ENCODE measurements around the gene DGKA.
A peak's percentile ranks its signal among the peaks of the same experiment; 100 is the strongest.
"Not testable (repeated sequence)": the region's sequence is repeated elsewhere in the genome, so short reads cannot be mapped to it uniquely, and the experiment has no call there.

DGKA gene

DNA sequence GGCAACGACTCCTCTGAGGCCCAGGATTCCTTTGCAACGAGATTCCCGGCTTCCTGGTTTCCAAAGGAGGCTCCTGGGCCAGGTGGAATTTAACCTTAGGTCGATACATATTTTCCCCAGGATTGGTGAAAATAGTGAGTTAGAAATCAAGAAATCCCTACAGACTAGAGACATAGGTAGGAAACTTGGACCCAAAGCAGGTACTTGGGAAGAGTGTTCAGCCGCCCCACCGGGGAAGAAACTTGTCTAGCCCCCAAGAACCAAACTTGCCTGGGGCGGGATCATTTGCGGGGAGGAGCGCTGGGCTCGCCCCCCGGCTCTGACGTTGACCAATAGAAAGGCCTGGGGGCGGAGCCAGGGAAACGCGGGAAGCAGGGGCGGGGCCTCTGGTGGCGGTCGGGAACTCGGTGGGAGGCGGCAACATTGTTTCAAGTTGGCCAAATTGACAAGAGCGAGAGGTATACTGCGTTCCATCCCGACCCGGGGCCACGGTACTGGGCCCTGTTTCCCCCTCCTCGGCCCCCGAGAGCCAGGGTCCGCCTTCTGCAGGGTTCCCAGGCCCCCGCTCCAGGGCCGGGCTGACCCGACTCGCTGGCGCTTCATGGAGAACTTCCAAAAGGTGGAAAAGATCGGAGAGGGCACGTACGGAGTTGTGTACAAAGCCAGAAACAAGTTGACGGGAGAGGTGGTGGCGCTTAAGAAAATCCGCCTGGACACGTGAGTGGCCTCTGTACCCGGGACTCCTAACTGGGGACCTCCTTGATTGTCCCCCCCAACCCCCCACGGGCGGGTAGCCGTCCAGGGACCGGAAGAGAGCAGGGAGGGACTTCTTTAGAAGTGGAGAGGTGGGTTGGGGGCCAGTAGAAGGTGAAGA, 35.7 kb downstream of the DGKA start, which contains the start of gene CDK2:
Gene CDK2, plus strand, starts transcription at position 423 of the 874 bp plus-strand sequence. Its CDS starts 179 bp downstream, at position 602.
- peak within 1 kb of the TSS; percentile 73 for H3K4me3 ChIP-seq (ENCODE audit: low read depth, low read length)

DNA sequence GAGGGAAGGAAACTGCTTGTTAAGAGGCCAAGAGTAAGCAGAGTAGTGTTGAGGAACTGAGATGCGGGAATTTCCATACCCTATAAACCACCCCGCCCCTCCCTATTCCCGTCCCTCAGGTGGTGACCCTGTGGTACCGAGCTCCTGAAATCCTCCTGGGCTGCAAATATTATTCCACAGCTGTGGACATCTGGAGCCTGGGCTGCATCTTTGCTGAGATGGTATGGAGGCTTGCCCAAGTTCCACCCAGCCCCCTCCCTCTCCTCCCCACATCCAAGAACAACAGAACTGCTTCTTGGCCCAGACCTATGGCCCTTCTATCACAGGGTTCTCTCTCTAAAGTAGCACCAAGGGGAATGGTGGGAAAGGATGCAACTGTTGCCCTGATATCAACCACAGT, 38.4 kb downstream of the DGKA start:
- no peak overlapping the region for H3K4me3 ChIP-seq (ENCODE audit: low read depth, low read length)

DNA sequence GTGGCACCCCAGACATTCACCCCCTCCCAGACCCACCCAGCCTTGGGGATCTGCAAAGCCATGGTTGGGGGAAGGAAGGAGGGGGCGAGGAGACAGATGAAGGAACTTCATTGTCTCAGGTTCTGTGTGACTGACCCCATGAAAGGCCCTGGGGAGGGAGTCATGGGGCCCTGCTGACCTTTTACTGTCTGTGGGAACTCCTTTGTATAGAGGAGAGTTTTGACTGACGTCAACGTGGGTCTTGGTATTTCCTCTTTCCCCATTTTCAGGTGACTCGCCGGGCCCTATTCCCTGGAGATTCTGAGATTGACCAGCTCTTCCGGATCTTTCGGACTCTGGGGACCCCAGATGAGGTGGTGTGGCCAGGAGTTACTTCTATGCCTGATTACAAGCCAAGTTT, 39.8 kb downstream of the DGKA start:
- no peak overlapping the region for H3K4me3 ChIP-seq (ENCODE audit: low read depth, low read length)

DNA sequence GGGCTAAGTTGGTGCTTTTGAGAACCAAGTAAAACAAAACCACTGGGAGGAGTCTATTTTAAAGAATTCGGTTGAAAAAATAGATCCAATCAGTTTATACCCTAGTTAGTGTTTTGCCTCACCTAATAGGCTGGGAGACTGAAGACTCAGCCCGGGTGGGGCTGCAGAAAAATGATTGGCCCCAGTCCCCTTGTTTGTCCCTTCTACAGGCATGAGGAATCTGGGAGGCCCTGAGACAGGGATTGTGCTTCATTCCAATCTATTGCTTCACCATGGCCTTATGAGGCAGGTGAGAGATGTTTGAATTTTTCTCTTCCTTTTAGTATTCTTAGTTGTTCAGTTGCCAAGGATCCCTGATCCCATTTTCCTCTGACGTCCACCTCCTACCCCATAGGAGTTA, 41.1 kb downstream of the DGKA start:
- no peak overlapping the region for H3K4me3 ChIP-seq (ENCODE audit: low read depth, low read length)

DNA sequence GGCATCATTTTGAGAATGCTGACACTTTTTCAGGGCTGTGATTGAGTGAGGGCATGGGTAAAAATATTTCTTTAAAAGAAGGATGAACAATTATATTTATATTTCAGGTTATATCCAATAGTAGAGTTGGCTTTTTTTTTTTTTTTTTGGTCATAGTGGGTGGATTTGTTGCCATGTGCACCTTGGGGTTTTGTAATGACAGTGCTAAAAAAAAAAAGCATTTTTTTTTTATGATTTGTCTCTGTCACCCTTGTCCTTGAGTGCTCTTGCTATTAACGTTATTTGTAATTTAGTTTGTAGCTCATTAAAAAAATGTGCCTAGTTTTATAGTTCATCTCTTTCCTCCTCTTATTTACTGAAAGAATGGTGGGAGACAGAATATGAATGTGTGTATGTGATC, 41.5 kb downstream of the DGKA start:
- no peak overlapping the region for H3K4me3 ChIP-seq (ENCODE audit: low read depth, low read length)

DNA sequence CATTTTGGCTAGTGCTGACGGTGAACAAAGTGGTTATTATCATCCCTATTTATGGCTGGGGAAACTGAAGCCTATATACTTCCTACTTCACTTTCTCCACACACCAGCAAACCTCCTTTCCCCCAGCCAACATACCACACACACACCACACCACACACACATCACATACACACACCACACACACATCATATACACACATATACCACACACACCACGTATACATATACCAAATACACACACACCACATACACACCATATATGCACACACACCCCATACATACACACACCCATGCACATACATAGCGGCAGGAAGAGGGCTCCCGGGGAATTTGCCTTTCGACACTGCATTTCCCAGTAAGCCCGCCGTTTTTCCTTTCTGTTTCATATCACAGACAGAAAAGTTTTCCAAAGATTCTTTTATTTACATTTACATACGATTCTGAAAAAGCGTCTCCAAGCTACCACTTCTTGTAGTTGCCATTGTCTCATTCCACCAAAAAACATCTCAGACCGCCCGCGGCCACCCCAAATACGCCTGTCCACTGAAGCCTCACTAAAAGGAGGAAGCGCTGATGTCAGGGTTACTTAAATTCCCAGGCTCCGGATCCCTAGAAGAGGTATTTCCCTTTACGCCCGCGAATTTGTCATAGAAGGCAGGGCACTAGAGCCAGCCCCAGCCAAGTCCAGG, 42.1 kb downstream of the DGKA start:
- H3K4me3 ChIP-seq (ENCODE audit: low read depth, low read length), result peak overlapping the region; percentile 2

DNA sequence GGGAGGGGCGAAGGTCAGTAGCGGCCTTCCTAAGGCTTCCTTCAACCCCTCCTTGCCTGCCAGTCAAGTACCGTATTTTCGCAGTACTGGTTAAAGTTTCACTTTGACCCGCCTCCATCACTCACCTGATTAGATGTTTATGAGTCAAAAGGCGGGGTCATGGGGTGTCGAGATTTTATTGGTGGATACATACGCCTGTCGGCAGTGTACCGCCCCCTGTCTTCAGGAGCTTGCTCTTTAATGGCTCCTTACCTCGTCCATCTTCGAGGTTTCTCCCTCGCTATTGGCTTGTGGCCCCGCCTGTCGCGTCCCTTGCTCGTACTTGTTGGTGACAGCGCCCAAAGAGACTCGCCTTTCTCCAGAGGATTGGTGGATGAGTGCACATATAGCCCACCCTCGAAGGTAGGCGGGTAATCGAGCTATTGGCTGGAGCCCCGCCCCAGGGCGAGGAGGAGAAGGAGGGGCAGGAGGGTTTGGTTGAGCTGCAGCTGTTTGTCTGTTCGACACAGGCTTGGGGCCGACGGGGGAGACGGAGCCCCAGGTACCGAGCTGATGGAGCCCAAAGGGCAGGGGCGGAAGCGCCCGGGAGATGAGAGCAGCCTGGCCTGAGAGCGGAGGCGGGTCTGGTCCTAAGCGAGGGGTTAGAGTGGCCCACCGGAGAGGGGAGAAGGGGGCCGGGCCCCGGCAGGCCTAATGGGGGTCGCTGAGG, 42.8 kb downstream of the DGKA start, which contains the start of gene RAB5B:
Gene RAB5B, plus strand, starts transcription at position 480 of the 709 bp plus-strand sequence. CDS start 12,883 bp downstream, outside the sequence.
- peak within 1 kb of the TSS; percentile 81 for H3K4me3 ChIP-seq (ENCODE audit: low read depth, low read length)

DNA sequence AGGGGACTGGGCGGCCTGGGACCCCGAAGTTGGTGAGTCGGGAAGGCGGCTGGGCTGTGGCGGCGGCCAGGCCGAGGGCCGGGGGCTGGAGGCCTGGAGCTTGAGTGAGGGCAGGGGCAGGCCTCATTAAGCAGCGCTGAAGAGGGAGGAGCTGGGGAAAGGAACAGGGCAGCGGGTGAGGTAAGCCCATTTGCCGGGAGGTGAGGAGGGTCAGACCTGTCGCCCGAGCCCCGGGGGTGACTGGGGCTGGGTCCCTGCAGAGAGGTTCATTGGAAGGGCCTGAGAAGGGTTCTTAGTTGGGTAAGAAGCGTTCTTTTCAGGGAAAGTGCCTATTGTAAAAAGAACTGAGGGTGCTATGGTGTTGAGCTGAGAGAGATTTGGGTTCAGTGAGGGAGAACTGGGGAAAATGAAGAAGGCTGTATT, 43.4 kb downstream of the DGKA start:
- H3K4me3 ChIP-seq (ENCODE audit: low read depth, low read length), result peak overlapping the region; percentile 81

DNA sequence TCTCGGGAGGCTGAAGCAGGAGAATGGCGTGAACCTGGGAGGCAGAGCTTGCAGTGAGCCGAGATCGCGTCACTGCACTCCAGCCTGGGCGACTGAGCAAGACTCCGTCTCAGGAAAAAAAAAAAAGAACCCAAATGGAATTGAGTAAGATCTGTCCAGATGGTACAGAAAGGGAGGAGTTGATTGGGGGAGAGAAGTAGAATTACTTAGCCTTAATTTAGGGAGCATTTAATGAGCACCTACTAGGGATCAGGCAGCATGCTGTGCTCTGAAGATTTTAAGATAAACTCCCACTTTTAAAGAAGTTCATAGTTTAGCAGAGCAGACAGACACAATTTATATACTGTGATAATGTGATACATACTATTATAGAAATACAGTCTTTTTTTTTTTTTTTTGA, 47.4 kb downstream of the DGKA start:
- H3K4me3 ChIP-seq (ENCODE audit: low read depth, low read length), result no peak overlapping the region

GRCh38 chr12:55979069-55979468, 48.1 kb downstream of the DGKA start:
- H3K4me3 ChIP-seq (ENCODE audit: low read depth, low read length), result no peak overlapping the region

DNA sequence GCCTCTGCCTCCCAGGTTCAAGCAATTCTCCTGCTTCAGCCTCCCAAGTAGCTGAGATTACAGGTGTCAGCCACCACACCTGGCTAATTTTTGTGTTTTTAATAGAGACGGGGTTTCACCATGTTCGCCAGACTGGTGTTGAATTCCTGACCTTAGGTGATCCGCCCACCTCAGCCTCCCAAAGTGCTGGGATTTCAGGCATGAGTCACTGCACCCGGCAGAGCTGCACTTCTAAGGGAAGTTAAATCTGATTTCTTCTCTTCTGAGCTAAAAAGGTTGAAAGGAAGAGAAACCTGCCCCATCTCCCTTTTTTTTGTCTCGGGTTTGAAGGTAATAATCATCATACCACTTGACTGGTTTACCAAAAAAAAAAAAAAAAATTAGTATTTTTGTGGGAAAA, 50.9 kb downstream of the DGKA start:
- not testable (repeated sequence) for H3K4me3 ChIP-seq (ENCODE audit: low read depth, low read length)

- H3K4me3 ChIP-seq (ENCODE audit: low read depth, low read length), result no peak overlapping the region
Measured at GRCh38 chr12:55982319-55982936, 51.5 kb downstream of the DGKA start.

DNA sequence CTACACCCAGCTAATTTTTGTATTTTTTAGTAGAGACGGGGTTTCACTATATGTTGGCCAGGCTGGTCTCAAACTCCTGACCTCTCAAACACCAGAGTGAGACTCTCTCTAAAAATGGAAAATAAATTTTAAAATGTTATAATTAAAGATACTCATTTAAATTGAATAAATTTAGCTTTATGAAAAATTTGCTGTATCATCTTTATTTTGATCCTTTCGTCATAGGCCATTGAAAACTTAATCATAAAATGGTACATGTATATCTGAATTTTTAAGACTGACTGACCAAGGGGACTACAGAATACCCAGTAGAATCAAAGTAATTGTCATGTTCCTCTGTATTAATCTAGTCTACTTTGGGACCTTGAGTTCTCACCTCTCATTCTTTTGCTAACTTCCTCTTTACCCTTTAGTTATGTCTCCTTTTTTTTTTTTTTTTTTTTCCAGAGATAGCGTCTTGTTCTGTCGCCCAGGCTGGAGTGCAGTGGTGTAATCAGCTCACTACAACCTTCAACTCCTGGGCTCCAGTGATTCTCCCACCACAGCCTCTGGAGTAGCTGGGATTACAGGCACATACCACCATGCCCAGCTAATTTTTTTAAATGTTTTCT, 52.4 kb downstream of the DGKA start:
- H3K4me3 ChIP-seq (ENCODE audit: low read depth, low read length), result no peak overlapping the region

- no peak overlapping the region for H3K4me3 ChIP-seq (ENCODE audit: low read depth, low read length)
Measured at GRCh38 chr12:55984861-55985260, 53.9 kb downstream of the DGKA start.

GRCh38 chr12:55985341-55985740, 54.4 kb downstream of the DGKA start:
- no peak overlapping the region for H3K4me3 ChIP-seq (ENCODE audit: low read depth, low read length)

DNA sequence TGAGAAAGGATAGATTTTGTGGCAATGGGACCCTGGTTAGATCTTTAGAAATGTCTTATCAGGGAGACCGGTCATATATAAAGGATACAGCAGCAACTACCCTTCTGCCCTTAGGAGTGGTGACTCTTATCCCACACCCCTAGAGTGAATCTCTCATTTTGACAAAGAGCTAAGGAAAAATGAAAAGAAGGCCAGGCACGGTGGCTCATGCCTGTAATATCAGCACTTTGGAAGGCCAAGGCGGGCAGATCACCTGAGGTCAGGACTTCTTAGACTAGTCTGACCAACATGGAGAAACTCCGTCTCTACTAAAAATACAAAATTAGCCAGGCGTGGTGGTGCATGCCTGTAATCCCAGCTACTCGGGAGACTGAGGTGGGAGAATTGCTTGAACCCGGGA, 55.0 kb downstream of the DGKA start:
- not testable (repeated sequence) for H3K4me3 ChIP-seq (ENCODE audit: low read depth, low read length)

- no peak overlapping the region for H3K4me3 ChIP-seq (ENCODE audit: low read depth, low read length)
Measured at GRCh38 chr12:55991110-55991509, 60.1 kb downstream of the DGKA start.

- no peak overlapping the region for H3K4me3 ChIP-seq (ENCODE audit: low read depth, low read length)
Measured at GRCh38 chr12:55993230-55993853, 62.4 kb downstream of the DGKA start.

DNA sequence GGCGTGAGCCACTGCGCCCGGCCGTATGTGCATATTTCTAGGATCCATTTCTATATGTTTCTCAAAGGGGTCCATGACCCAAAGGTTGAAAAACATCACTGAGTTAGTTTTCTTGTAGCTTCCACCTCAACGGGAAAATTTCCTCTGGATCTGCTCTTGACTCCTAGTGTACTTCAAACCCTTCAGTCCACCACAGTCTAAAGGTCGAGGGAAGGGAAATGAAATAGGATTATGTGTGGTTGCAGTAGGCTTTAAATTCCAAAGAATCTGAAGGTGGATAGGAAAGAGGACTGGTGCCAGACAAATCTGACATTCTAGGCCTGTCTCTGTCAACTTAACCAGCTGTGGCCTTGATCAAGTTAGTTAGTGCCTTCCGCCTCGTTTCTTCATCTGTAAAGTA, 64.4 kb downstream of the DGKA start:
- H3K4me3 ChIP-seq (ENCODE audit: low read depth, low read length), result no peak overlapping the region

GRCh38 chr12:55996201-55996714, 65.3 kb downstream of the DGKA start:
- H3K4me3 ChIP-seq (ENCODE audit: low read depth, low read length), result peak overlapping the region; percentile 8
